ENCODE data around the gene FXYD1.

DNA sequence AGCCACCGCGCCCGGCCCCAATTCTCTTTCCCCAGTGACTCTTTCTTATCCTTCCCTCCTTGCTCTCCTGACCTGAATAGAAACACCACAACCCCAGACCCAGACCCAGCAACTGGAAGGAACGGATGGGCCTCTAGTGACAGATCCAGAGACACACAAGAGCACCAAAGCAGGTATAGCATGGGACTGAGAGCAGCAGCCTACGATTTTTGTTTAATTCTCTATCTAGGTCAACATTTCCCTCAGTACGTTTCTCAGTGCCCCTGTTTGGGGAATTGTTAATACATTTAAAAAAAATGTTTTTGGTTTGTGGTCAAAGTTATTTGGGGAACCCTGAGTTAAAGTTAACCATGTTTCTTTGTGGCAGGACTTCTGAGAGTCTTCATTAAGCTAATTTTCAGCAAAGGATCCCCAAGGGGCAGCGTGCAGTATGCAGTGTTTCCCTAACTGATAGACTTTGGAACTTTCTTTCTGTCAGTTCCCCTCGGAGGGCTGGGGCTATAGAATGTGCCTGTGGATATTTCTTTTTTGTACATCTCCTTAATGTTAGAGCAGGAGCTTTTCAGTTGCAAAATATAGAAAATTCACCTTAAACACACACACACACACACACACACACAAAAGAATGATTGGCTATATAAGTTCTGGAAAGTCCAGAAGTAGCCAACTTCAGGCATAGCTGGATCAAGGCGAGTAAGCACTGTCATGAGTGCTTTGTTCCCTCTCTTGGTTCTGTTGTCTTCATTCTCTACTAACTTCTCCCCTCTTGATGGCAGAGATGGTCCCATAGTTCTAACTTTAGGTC lies 22.2 kb downstream of the FXYD1 start:
- no peak for TF ChIP-seq CTCF (IDR thresholded peaks at IDR 0.05; ENCODE audit: borderline replicate concordance, extremely low read depth, low read length, poor library complexity, severe bottlenecking)
- TF ChIP-seq EZH2 (IDR thresholded peaks at IDR 0.05; ENCODE audit: borderline replicate concordance, low read depth, low read length, severe bottlenecking) = no peak

All from DND-41 (cell line).